Measurements from ENCODE around the gene ATXN1.
"Not testable (repeated sequence)": the region's sequence is repeated elsewhere in the genome, so short reads cannot be mapped to it uniquely, and the experiment has no call there.

Gene ATXN1

GRCh38 chr6:16760516-16761470, at the start of gene ATXN1:
ATXN1 (minus strand) TSS chr6:16761460.
- no peak for DNase-seq (ENCODE audit: low spot score)

GRCh38 chr6:16810411-16810810, 49.2 kb upstream of the ATXN1 start:
- no peak for DNase-seq (ENCODE audit: low spot score)

GRCh38 chr6:16809753-16810358, 48.6 kb upstream of the ATXN1 start:
- no peak for DNase-seq (ENCODE audit: low spot score)

- DNase-seq (ENCODE audit: low spot score) = no peak
Measured at GRCh38 chr6:16807956-16808355, 46.7 kb upstream of the ATXN1 start.

GRCh38 chr6:16806363-16806762, 45.1 kb upstream of the ATXN1 start:
- DNase-seq (ENCODE audit: low spot score) = no peak

GRCh38 chr6:16805243-16805950, 44.1 kb upstream of the ATXN1 start:
- DNase-seq (ENCODE audit: low spot score) = peak; percentile 7

- DNase-seq (ENCODE audit: low spot score) = no peak
Measured at GRCh38 chr6:16804546-16805242, 43.4 kb upstream of the ATXN1 start.

GRCh38 chr6:16803294-16804200, 42.3 kb upstream of the ATXN1 start:
- no peak for DNase-seq (ENCODE audit: low spot score)

GRCh38 chr6:16802071-16802470, 40.8 kb upstream of the ATXN1 start:
- DNase-seq (ENCODE audit: low spot score) = no peak

- DNase-seq (ENCODE audit: low spot score) = no peak
Measured at GRCh38 chr6:16800942-16801341, 39.7 kb upstream of the ATXN1 start.

- DNase-seq (ENCODE audit: low spot score) = no peak
Measured at GRCh38 chr6:16800341-16800740, 39.1 kb upstream of the ATXN1 start.

GRCh38 chr6:16799279-16800193, 38.3 kb upstream of the ATXN1 start:
- DNase-seq (ENCODE audit: low spot score) = peak; percentile 15

GRCh38 chr6:16793828-16794412, 32.7 kb upstream of the ATXN1 start:
- DNase-seq (ENCODE audit: low spot score) = no peak

GRCh38 chr6:16789329-16790038, 28.2 kb upstream of the ATXN1 start:
- no peak for DNase-seq (ENCODE audit: low spot score)

- no peak for DNase-seq (ENCODE audit: low spot score)
Measured at GRCh38 chr6:16787128-16787682, 25.9 kb upstream of the ATXN1 start.

GRCh38 chr6:16785496-16785895, 24.2 kb upstream of the ATXN1 start:
- no peak for DNase-seq (ENCODE audit: low spot score)

- DNase-seq (ENCODE audit: low spot score) = not testable (repeated sequence)
Measured at GRCh38 chr6:16784957-16785356, 23.7 kb upstream of the ATXN1 start.

GRCh38 chr6:16783952-16784565, 22.8 kb upstream of the ATXN1 start:
- DNase-seq (ENCODE audit: low spot score) = no peak
